Measurements from ENCODE around the gene KIAA0825. TPM values are rescaled to one million over a fixed set of nuclear protein-coding genes. Genes with fewer than 3 reads are reported as not detected.
"Not testable (repeated sequence)": the region's sequence is repeated elsewhere in the genome, so short reads cannot be mapped to it uniquely, and the experiment has no call there.

KIAA0825 gene
- total RNA-seq, 1 experiment from 2014 or later = 0.07 TPM

- intact Hi-C loops (cut with micrococcal nuclease) = no loop called here
- H3K27me3 ChIP-seq (ENCODE audit: low read length) = no peaks in the 10 kb centered on the region
- no peaks in the 10 kb centered on the region for H3F3A ChIP-seq (ENCODE audit: low read length, unreplicated experiment)
- no peak overlapping the region for H3K27ac ChIP-seq (ENCODE audit: low read length)
- no peaks in the 10 kb centered on the region for H3K4me1 ChIP-seq (ENCODE audit: insufficient read depth, low read length)
- no peak overlapping the region for H2AFZ ChIP-seq (ENCODE audit: low read length)
- DNase-seq (no peak), ATAC-seq (no peak)
- H4K20me1 ChIP-seq (ENCODE audit: low read length) = no peaks in the 10 kb centered on the region
- BruUV-seq (replicated peaks) = no TSS peak
- TF ChIP-seq EZH2 (IDR thresholded peaks at IDR 0.05; ENCODE audit: low read length, unreplicated experiment) (no peak), CTCF (conservative IDR thresholded peaks at IDR 0.05; ENCODE audit: low read depth, low read length) (no peak), EZH2phosphoT487 (IDR thresholded peaks at IDR 0.05; ENCODE audit: borderline replicate concordance, low read length) (no peak)
- no peak overlapping the region for H3K9ac ChIP-seq (ENCODE audit: low read length)
- POLR2A ChIA-PET (ENCODE audit: unreplicated experiment) = no interaction called here
- H3K79me2 ChIP-seq (ENCODE audit: low read length) = no peaks in the 10 kb centered on the region
- no peak overlapping the region for H3K4me2 ChIP-seq (ENCODE audit: low read length)
- CTCF ChIA-PET = no interaction called here
- no peaks in the 10 kb centered on the region for H3K36me3 ChIP-seq (ENCODE audit: low read depth, low read length)
- H3K9me2 ChIP-seq (replicated peaks; ENCODE audit: low read length) = no peaks in the 10 kb centered on the region
- H3K4me3 ChIP-seq (ENCODE audit: low read length) = no peak overlapping the region
- H3K9me3 ChIP-seq (ENCODE audit: low read length) = no peaks in the 10 kb centered on the region
These were observed 23.0 kb downstream of the KIAA0825 start for GRCh38 chr5:94595281-94595840.

GRCh38 chr5:94577466-94578245 lies 40.7 kb downstream of the KIAA0825 start:
- TF ChIP-seq EZH2 (IDR thresholded peaks at IDR 0.05; ENCODE audit: low read length, unreplicated experiment) = no peak
- no peak for TF ChIP-seq CTCF (conservative IDR thresholded peaks at IDR 0.05; ENCODE audit: low read depth, low read length)
- no peak for TF ChIP-seq EZH2phosphoT487 (IDR thresholded peaks at IDR 0.05; ENCODE audit: borderline replicate concordance, low read length)
- DNase-seq (no peak), ATAC-seq (no peak)
- H3K27ac ChIP-seq (ENCODE audit: low read length) = no peak overlapping the region
- intact Hi-C loops (cut with micrococcal nuclease) = no loop called here
- H3K4me1 ChIP-seq (ENCODE audit: insufficient read depth, low read length) = no peaks in the 10 kb centered on the region
- H3K9ac ChIP-seq (ENCODE audit: low read length) = no peak overlapping the region
- H3K36me3 ChIP-seq (ENCODE audit: low read depth, low read length) = no peaks in the 10 kb centered on the region
- no peaks in the 10 kb centered on the region for H3K9me3 ChIP-seq (ENCODE audit: low read length)
- CTCF ChIA-PET = no interaction called here
- H3F3A ChIP-seq (ENCODE audit: low read length, unreplicated experiment) = no peaks in the 10 kb centered on the region
- H3K27me3 ChIP-seq (ENCODE audit: low read length) = no peaks in the 10 kb centered on the region
- no TSS peak for BruUV-seq (replicated peaks)
- H2AFZ ChIP-seq (ENCODE audit: low read length) = no peak overlapping the region
- H3K79me2 ChIP-seq (ENCODE audit: low read length) = no peaks in the 10 kb centered on the region
- no peak overlapping the region for H3K4me2 ChIP-seq (ENCODE audit: low read length)
- H3K4me3 ChIP-seq (ENCODE audit: low read length) = no peak overlapping the region
- POLR2A ChIA-PET (ENCODE audit: unreplicated experiment) = no interaction called here
- no peaks in the 10 kb centered on the region for H3K9me2 ChIP-seq (replicated peaks; ENCODE audit: low read length)
- H4K20me1 ChIP-seq (ENCODE audit: low read length) = no peaks in the 10 kb centered on the region

GRCh38 chr5:94575196-94575595 lies 43.2 kb downstream of the KIAA0825 start:
- Histone ChIP-seq H4K20me1 (ENCODE audit: low read length) (no peaks in the 10 kb centered on the region), H3K4me1 (ENCODE audit: insufficient read depth, low read length) (no peaks in the 10 kb centered on the region), H3K79me2 (ENCODE audit: low read length) (no peaks in the 10 kb centered on the region), H3F3A (ENCODE audit: low read length, unreplicated experiment) (no peaks in the 10 kb centered on the region), H3K27me3 (ENCODE audit: low read length) (no peaks in the 10 kb centered on the region), H3K27ac (ENCODE audit: low read length) (no peak overlapping the region), H3K9me3 (ENCODE audit: low read length) (no peaks in the 10 kb centered on the region), H3K4me2 (ENCODE audit: low read length) (no peak overlapping the region), H3K4me3 (ENCODE audit: low read length) (no peak overlapping the region), H3K36me3 (ENCODE audit: low read depth, low read length) (no peaks in the 10 kb centered on the region), H2AFZ (ENCODE audit: low read length) (no peak overlapping the region), H3K9me2 (replicated peaks; ENCODE audit: low read length) (no peaks in the 10 kb centered on the region), H3K9ac (ENCODE audit: low read length) (no peak overlapping the region)
- DNase-seq (no peak), ATAC-seq (no peak)
- POLR2A ChIA-PET (ENCODE audit: unreplicated experiment) = no interaction called here
- CTCF ChIA-PET = no interaction called here
- no peak for TF ChIP-seq EZH2 (IDR thresholded peaks at IDR 0.05; ENCODE audit: low read length, unreplicated experiment)
- no peak for TF ChIP-seq CTCF (conservative IDR thresholded peaks at IDR 0.05; ENCODE audit: low read depth, low read length)
- TF ChIP-seq EZH2phosphoT487 (IDR thresholded peaks at IDR 0.05; ENCODE audit: borderline replicate concordance, low read length) = no peak
- BruUV-seq (replicated peaks) = no TSS peak
- intact Hi-C loops (cut with micrococcal nuclease) = no loop called here

- H3K27ac ChIP-seq (ENCODE audit: low read length); H3F3A ChIP-seq (ENCODE audit: low read length, unreplicated experiment); DNase-seq; H2AFZ ChIP-seq (ENCODE audit: low read length); H3K4me2 ChIP-seq (ENCODE audit: low read length); H3K9me3 ChIP-seq (ENCODE audit: low read length); H3K79me2 ChIP-seq (ENCODE audit: low read length); POLR2A ChIA-PET (ENCODE audit: unreplicated experiment); H3K4me1 ChIP-seq (ENCODE audit: insufficient read depth, low read length); H3K9me2 ChIP-seq (replicated peaks; ENCODE audit: low read length); H3K27me3 ChIP-seq (ENCODE audit: low read length); H3K36me3 ChIP-seq (ENCODE audit: low read depth, low read length); intact Hi-C loops (cut with micrococcal nuclease); ATAC-seq; CTCF ChIA-PET; BruUV-seq (replicated peaks); H3K9ac ChIP-seq (ENCODE audit: low read length); H4K20me1 ChIP-seq (ENCODE audit: low read length); H3K4me3 ChIP-seq (ENCODE audit: low read length): not testable (repeated sequence)
These were observed 45.1 kb downstream of the KIAA0825 start for GRCh38 chr5:94573349-94573748.

Measured in PC-3 (cell line).